ENCODE results near the gene RBM19.
"Not testable (repeated sequence)": the region's sequence is repeated elsewhere in the genome, so short reads cannot be mapped to it uniquely, and the experiment has no call there.

RBM19 gene

GRCh38 chr12:114000861-114001260, 34.7 kb upstream of the RBM19 start:
- DNase-seq (ENCODE audit: low read depth in 1 of 2, low spot score in 1 of 2): no peak
- H3K4me3 ChIP-seq (replicated peaks; ENCODE audit: insufficient read depth, low read length): no peak overlapping the region
- H3K27ac ChIP-seq (replicated peaks): no peak overlapping the region
- H3K27me3 ChIP-seq (ENCODE audit: insufficient read depth, poor library complexity, severe bottlenecking): no peaks in the 10 kb centered on the region
- TF ChIP-seq GABPA (IDR thresholded peaks at IDR 0.05; ENCODE audit: low read depth): no peak

- not testable (repeated sequence) for H3K27me3 ChIP-seq (ENCODE audit: insufficient read depth, poor library complexity, severe bottlenecking); H3K4me3 ChIP-seq (replicated peaks; ENCODE audit: insufficient read depth, low read length); H3K27ac ChIP-seq (replicated peaks); DNase-seq (ENCODE audit: low read depth in 1 of 2, low spot score in 1 of 2)
These were observed 34.1 kb upstream of the RBM19 start for GRCh38 chr12:114000261-114000660.

GRCh38 chr12:113997365-113997764, 31.2 kb upstream of the RBM19 start:
- no peak for TF ChIP-seq SPI1 (IDR thresholded peaks at IDR 0.05; ENCODE audit: borderline replicate concordance, low read depth)
- TF ChIP-seq POLR2AphosphoS5 (IDR thresholded peaks at IDR 0.05; ENCODE audit: low read depth): no peak
- no peak for TF ChIP-seq REST (IDR thresholded peaks at IDR 0.05; ENCODE audit: insufficient replicate concordance, low read depth)
- TF ChIP-seq GABPA (IDR thresholded peaks at IDR 0.05; ENCODE audit: low read depth): no peak
- TF ChIP-seq CTCF (IDR thresholded peaks at IDR 0.05; ENCODE audit: insufficient read depth, low read length): no peak
- no peak for DNase-seq (ENCODE audit: low read depth in 1 of 2, low spot score in 1 of 2)
- H3K27me3 ChIP-seq (ENCODE audit: insufficient read depth, poor library complexity, severe bottlenecking): no peaks in the 10 kb centered on the region
- no peak overlapping the region for H3K4me3 ChIP-seq (replicated peaks; ENCODE audit: insufficient read depth, low read length)
- no peak overlapping the region for H3K27ac ChIP-seq (replicated peaks)

GRCh38 chr12:113996026-113996425, 29.9 kb upstream of the RBM19 start:
- DNase-seq (ENCODE audit: low read depth in 1 of 2, low spot score in 1 of 2): no peak
- H3K27me3 ChIP-seq (ENCODE audit: insufficient read depth, poor library complexity, severe bottlenecking): no peaks in the 10 kb centered on the region
- no peak for TF ChIP-seq GABPA (IDR thresholded peaks at IDR 0.05; ENCODE audit: low read depth)
- H3K27ac ChIP-seq (replicated peaks): no peak overlapping the region
- no peak overlapping the region for H3K4me3 ChIP-seq (replicated peaks; ENCODE audit: insufficient read depth, low read length)

- Histone ChIP-seq H3K27ac (replicated peaks) (no peak overlapping the region), H3K27me3 (ENCODE audit: insufficient read depth, poor library complexity, severe bottlenecking) (peaks cover 3% of the 10 kb centered on the region), H3K4me3 (replicated peaks; ENCODE audit: insufficient read depth, low read length) (no peak overlapping the region)
- no peak for TF ChIP-seq REST (IDR thresholded peaks at IDR 0.05; ENCODE audit: insufficient replicate concordance, low read depth)
- no peak for TF ChIP-seq GABPA (IDR thresholded peaks at IDR 0.05; ENCODE audit: low read depth)
- no peak for TF ChIP-seq CTCF (IDR thresholded peaks at IDR 0.05; ENCODE audit: insufficient read depth, low read length)
- no peak for TF ChIP-seq POLR2AphosphoS5 (IDR thresholded peaks at IDR 0.05; ENCODE audit: low read depth)
- TF ChIP-seq SPI1 (IDR thresholded peaks at IDR 0.05; ENCODE audit: borderline replicate concordance, low read depth): no peak
- no peak for DNase-seq (ENCODE audit: low read depth in 1 of 2, low spot score in 1 of 2)
These were observed 27.9 kb upstream of the RBM19 start for GRCh38 chr12:113994051-113994450.

GRCh38 chr12:113992751-113993150, 26.6 kb upstream of the RBM19 start:
- not testable (repeated sequence) for H3K4me3 ChIP-seq (replicated peaks; ENCODE audit: insufficient read depth, low read length); H3K27me3 ChIP-seq (ENCODE audit: insufficient read depth, poor library complexity, severe bottlenecking); DNase-seq (ENCODE audit: low read depth in 1 of 2, low spot score in 1 of 2); H3K27ac ChIP-seq (replicated peaks)

Measured in HL-60 (cell line).